Lower leg skin (tissue), 3 donors: ENCODE results near the gene RASA3.

Experiments
- POLR2A ChIP-seq, 2 donors: fragments of 450-650 bp; IDR thresholded peaks; one replicate each; pipeline ENCODE4 v1.6.1; 2016 to 2017; ENCODE audit warnings: antibody characterized with exemption in 2 of 2, mild to moderate bottlenecking in 1 of 2, moderate library complexity in 1 of 2
- TF ChIP-seq, protein P1 (sequence below), 3 donors: fragments of 450-650 bp; IDR thresholded peaks; one replicate each; pipeline ENCODE4 v1.5.1; 2016; ENCODE audit warnings: antibody characterized with exemption in 3 of 3, mild to moderate bottlenecking in 3 of 3, moderate library complexity in 2 of 3

DNA sequence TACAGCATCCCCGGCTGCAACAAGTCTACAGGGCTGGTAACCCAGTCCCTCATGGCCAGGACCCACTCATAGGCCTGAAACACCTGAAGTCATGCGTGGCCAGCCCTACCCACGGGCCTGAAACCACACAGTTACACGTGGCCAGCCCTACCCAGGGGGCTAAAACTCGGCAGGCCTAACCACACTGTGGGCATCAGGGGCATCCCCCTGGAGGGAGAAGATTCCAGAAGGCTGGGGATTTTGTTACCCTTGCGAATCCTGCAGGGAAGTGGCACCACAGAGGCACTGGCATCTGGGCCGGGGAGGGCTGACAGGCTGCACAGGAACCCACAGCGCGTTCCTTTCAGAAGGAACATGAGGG lies 110.1 kb downstream of the RASA3 start:
- TF ChIP-seq, protein P1, sequence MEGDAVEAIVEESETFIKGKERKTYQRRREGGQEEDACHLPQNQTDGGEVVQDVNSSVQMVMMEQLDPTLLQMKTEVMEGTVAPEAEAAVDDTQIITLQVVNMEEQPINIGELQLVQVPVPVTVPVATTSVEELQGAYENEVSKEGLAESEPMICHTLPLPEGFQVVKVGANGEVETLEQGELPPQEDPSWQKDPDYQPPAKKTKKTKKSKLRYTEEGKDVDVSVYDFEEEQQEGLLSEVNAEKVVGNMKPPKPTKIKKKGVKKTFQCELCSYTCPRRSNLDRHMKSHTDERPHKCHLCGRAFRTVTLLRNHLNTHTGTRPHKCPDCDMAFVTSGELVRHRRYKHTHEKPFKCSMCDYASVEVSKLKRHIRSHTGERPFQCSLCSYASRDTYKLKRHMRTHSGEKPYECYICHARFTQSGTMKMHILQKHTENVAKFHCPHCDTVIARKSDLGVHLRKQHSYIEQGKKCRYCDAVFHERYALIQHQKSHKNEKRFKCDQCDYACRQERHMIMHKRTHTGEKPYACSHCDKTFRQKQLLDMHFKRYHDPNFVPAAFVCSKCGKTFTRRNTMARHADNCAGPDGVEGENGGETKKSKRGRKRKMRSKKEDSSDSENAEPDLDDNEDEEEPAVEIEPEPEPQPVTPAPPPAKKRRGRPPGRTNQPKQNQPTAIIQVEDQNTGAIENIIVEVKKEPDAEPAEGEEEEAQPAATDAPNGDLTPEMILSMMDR (IDR thresholded peaks at IDR 0.05), result no peak
- no peak for TF ChIP-seq POLR2A (IDR thresholded peaks at IDR 0.05)
